HK-2 (cell line): ENCODE results near the gene BRCA1.
"Not testable (repeated sequence)": the region's sequence is repeated elsewhere in the genome, so short reads cannot be mapped to it uniquely, and the experiment has no call there.

Experiments used
- DNase-seq: peaks from one replicate; pipeline ENCODE4 v3.0.0-alpha.2; 2018; ENCODE audit not compliant: unreplicated experiment

BRCA1 gene

GRCh38 chr17:43125133-43125966 is at the start of gene BRCA1:
TSS of gene BRCA1 (minus strand) at chr17:43125364. CDS start at chr17:43124096, 1,268 bp downstream.
- peak; percentile 94 for DNase-seq

- DNase-seq: peak; percentile 51
These were observed 46.7 kb upstream of the BRCA1 start for GRCh38 chr17:43171586-43172487.

- peak; percentile 97 for DNase-seq
These were observed 45.8 kb upstream of the BRCA1 start, which contains the start of gene NBR1 for GRCh38 chr17:43170766-43171585. TSS of gene NBR1 (plus strand) at chr17:43171214. CDS start at chr17:43175800, 4,586 bp downstream.

- DNase-seq: peak; percentile 83
These were observed 45.1 kb upstream of the BRCA1 start for GRCh38 chr17:43170140-43170765.

GRCh38 chr17:43169561-43170139 is 44.5 kb upstream of the BRCA1 start:
- DNase-seq: no peak

- not testable (repeated sequence) for DNase-seq
These were observed 40.8 kb upstream of the BRCA1 start for GRCh38 chr17:43165971-43166370.

GRCh38 chr17:43159957-43160356 is 34.8 kb upstream of the BRCA1 start:
- not testable (repeated sequence) for DNase-seq

GRCh38 chr17:43159232-43159631 is 34.1 kb upstream of the BRCA1 start:
- DNase-seq: not testable (repeated sequence)

GRCh38 chr17:43155666-43156065 is 30.5 kb upstream of the BRCA1 start:
- no peak for DNase-seq

- DNase-seq: not testable (repeated sequence)
These were observed 28.2 kb upstream of the BRCA1 start for GRCh38 chr17:43153197-43153835.

GRCh38 chr17:43151880-43152456 is 26.8 kb upstream of the BRCA1 start:
- DNase-seq: no peak

GRCh38 chr17:43146649-43147048 is 21.5 kb upstream of the BRCA1 start:
- no peak for DNase-seq

- DNase-seq: no peak
These were observed 18.0 kb upstream of the BRCA1 start for GRCh38 chr17:43143201-43143600.

GRCh38 chr17:43142153-43142552 is 17.0 kb upstream of the BRCA1 start:
- DNase-seq: no peak

GRCh38 chr17:43140396-43141332 is 15.5 kb upstream of the BRCA1 start:
- no peak for DNase-seq

GRCh38 chr17:43138531-43138930 is 13.4 kb upstream of the BRCA1 start:
- DNase-seq: not testable (repeated sequence)

- DNase-seq: not testable (repeated sequence)
These were observed 11.4 kb upstream of the BRCA1 start for GRCh38 chr17:43136574-43136973.

- no peak for DNase-seq
These were observed 10.3 kb upstream of the BRCA1 start for GRCh38 chr17:43135454-43135819.
